ENCODE measurements around the gene TAS2R60. TPM values are rescaled to one million over a fixed set of nuclear protein-coding genes. Genes with fewer than 3 reads are reported as not detected.
"Not testable (repeated sequence)": the region's sequence is repeated elsewhere in the genome, so short reads cannot be mapped to it uniquely, and the experiment has no call there.

Gene TAS2R60
- polyA plus RNA-seq, 1 experiment: not detected

GRCh38 chr7:143399151-143399550 is 44.1 kb upstream of the TAS2R60 start:
- Histone ChIP-seq H3K27ac (ENCODE audit: low read depth, low read length) (no peak overlapping the region), H3K4me3 (ENCODE audit: low read depth, low read length) (no peak overlapping the region), H3K9me3 (ENCODE audit: control insufficient read depth, insufficient read depth, low read length) (no peaks in the 10 kb centered on the region; the same call in 1 of the 2 replicates), H3K27me3 (ENCODE audit: control insufficient read depth, insufficient read depth, low read length) (peaks cover 10% of the 10 kb centered on the region)
- ChIA-PET POLR2A (no interaction called here), CTCF (interaction anchor here (0.8 to 1.9 kb wide), 2 partner anchors 19 to 159 kb away, joined by 6 to 8 read pairs; no protein-coding TSS in a partner anchor)
- TF ChIP-seq, protein P1, sequence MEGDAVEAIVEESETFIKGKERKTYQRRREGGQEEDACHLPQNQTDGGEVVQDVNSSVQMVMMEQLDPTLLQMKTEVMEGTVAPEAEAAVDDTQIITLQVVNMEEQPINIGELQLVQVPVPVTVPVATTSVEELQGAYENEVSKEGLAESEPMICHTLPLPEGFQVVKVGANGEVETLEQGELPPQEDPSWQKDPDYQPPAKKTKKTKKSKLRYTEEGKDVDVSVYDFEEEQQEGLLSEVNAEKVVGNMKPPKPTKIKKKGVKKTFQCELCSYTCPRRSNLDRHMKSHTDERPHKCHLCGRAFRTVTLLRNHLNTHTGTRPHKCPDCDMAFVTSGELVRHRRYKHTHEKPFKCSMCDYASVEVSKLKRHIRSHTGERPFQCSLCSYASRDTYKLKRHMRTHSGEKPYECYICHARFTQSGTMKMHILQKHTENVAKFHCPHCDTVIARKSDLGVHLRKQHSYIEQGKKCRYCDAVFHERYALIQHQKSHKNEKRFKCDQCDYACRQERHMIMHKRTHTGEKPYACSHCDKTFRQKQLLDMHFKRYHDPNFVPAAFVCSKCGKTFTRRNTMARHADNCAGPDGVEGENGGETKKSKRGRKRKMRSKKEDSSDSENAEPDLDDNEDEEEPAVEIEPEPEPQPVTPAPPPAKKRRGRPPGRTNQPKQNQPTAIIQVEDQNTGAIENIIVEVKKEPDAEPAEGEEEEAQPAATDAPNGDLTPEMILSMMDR (IDR thresholded peaks at IDR 0.05; ENCODE audit: low read depth, low read length): no peak
- no peak for DNase-seq (ENCODE audit: low read depth, low spot score)

- ChIA-PET POLR2A (no interaction called here), CTCF (interaction anchor here (0.8 kb wide), 1 partner anchor 19 kb away, joined by 8 read pairs; no protein-coding TSS in a partner anchor)
- Histone ChIP-seq H3K4me3 (ENCODE audit: low read depth, low read length) (no peak overlapping the region), H3K27ac (ENCODE audit: low read depth, low read length) (no peak overlapping the region), H3K9me3 (ENCODE audit: control insufficient read depth, insufficient read depth, low read length) (no peaks in the 10 kb centered on the region; the same call in 1 of the 2 replicates), H3K27me3 (ENCODE audit: control insufficient read depth, insufficient read depth, low read length) (peaks cover 10% of the 10 kb centered on the region)
- TF ChIP-seq, protein P1 (IDR thresholded peaks at IDR 0.05; ENCODE audit: low read depth, low read length): no peak
- no peak for DNase-seq (ENCODE audit: low read depth, low spot score)
Measured at GRCh38 chr7:143399642-143400041, 43.6 kb upstream of the TAS2R60 start.

DNA sequence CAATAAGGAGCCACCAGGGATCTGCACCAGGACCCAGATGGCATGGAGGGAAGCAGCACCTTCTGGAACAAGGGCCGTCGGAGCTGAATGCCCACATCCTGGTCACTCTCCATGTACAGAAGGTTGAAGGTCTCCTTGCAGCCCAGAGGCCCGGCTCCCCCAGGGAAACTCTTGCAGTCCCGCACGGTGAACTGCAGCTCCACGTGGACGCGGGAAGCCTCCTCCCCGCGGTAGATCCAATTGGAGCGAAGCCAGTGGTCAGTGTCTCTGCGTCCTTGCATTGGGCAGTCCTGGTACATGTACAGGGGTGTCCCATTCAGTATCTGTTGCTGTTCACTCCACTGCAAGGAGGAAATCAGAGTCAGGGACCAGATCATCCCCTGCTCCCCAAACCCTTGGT is 42.0 kb upstream of the TAS2R60 start:
- no peak overlapping the region for H3K4me3 ChIP-seq (ENCODE audit: low read depth, low read length)
- TF ChIP-seq, protein P1 (IDR thresholded peaks at IDR 0.05; ENCODE audit: low read depth, low read length): no peak
- DNase-seq (ENCODE audit: low read depth, low spot score): no peak
- CTCF ChIA-PET: interaction anchor here (1.3 to 7.9 kb wide), 3 partner anchors 15 to 161 kb away, joined by 3 to 56 read pairs (median 20); no protein-coding TSS in a partner anchor
- POLR2A ChIA-PET: interaction anchor here (1.2 kb wide), 1 partner anchor 13 kb away, joined by 3 read pairs; no protein-coding TSS in a partner anchor
- H3K27ac ChIP-seq (ENCODE audit: low read depth, low read length): no peak overlapping the region
- no peaks in the 10 kb centered on the region; the same call in 1 of the 2 replicates for H3K9me3 ChIP-seq (ENCODE audit: control insufficient read depth, insufficient read depth, low read length)
- peaks cover 16% of the 10 kb centered on the region for H3K27me3 ChIP-seq (ENCODE audit: control insufficient read depth, insufficient read depth, low read length)

DNA sequence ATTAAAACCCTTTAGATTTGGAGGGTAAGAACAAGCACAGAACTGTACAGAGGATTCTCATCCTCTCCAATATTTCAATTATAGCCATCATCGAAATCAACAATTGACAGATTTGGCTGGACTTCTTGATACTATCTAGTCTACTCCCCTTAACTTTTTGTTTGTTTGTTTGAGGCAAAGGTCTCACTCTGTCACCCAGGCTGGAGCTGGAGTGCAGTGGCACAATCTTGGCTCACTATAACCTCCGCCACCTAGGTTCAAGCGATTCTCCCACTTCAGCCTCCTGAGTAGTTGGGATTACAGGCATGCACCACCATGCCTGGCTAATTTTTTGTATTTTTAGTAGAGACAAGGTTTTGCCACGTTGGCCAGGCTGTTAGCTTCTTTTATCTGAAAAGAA is 41.0 kb upstream of the TAS2R60 start:
- peaks cover 20% of the 10 kb centered on the region for H3K27me3 ChIP-seq (ENCODE audit: control insufficient read depth, insufficient read depth, low read length)
- DNase-seq (ENCODE audit: low read depth, low spot score); POLR2A ChIA-PET; H3K4me3 ChIP-seq (ENCODE audit: low read depth, low read length); H3K9me3 ChIP-seq (ENCODE audit: control insufficient read depth, insufficient read depth, low read length); H3K27ac ChIP-seq (ENCODE audit: low read depth, low read length): not testable (repeated sequence)
- CTCF ChIA-PET: interaction anchor here (1.3 to 7.9 kb wide), 3 partner anchors 14 to 162 kb away, joined by 3 to 56 read pairs (median 20); no protein-coding TSS in a partner anchor

DNA sequence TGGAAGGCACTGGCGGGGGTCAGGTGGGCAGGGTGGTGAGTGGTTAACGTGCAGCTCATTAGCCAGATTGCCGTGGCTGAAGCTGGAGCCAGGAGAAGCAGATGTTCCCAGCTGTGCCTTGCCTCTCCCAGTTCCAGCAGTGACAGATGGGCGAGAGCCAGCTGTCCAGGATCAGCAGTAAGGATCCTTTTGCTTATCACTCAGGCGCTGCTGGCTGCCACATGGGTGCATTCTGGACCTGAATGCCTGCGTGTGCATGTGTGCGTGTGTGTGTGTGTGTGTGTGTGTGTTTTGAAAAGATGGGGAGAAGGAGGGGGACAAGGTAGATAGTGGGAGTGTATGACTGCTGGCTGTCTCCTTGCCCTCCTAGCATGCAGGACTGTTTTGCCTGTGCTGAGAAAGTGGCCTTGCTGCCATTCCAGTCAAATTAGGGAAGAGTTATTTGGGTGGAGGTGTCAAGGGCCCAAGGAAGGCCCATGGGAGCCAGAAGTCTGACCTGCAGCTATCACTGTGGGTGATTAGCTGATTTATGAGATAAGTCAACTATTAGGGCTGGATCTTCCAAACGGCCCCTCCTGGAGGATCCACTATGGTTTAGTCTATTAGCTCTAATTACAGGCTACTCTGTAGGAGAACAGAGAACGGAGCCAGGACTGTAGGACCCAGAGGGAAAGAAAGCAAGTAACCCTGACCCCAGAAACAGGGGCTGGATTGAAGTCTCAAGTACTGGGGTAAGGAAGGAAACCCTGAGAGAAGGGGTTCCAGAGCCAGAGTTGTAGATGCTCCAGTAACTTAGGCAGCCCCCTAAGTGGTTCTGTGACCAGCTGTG is 37.9 kb upstream of the TAS2R60 start:
- no peak for DNase-seq (ENCODE audit: low read depth, low spot score)
- H3K27ac ChIP-seq (ENCODE audit: low read depth, low read length): no peak overlapping the region
- CTCF ChIA-PET: interaction anchor here (0.8 to 7.9 kb wide), 8 partner anchors 10 to 190 kb away, joined by 3 to 56 read pairs (median 6); no protein-coding TSS in a partner anchor

More for the DNA sequence above, 37.9 kb upstream of the TAS2R60 start:
- no peaks in the 10 kb centered on the region; the same call in 1 of the 2 replicates for H3K9me3 ChIP-seq (ENCODE audit: control insufficient read depth, insufficient read depth, low read length)
- H3K4me3 ChIP-seq (ENCODE audit: low read depth, low read length): no peak overlapping the region
- H3K27me3 ChIP-seq (ENCODE audit: control insufficient read depth, insufficient read depth, low read length): peaks cover 21% of the 10 kb centered on the region
- TF ChIP-seq, protein P1 (IDR thresholded peaks at IDR 0.05; ENCODE audit: low read depth, low read length): no peak
- POLR2A ChIA-PET: interaction anchor here (0.7 to 3.7 kb wide), 6 partner anchors 11 to 142 kb away, joined by 3 to 43 read pairs (median 4); partner anchors contain the start of genes GSTK1 and ZYX

All from AG04450 (cell line).